HG03469 (cell line): ENCODE measurements around the gene LGALS7B.
"Not testable (repeated sequence)": the region's sequence is repeated elsewhere in the genome, so short reads cannot be mapped to it uniquely, and the experiment has no call there.

Experiments
- ATAC-seq: cut with Tn5 transposase; IDR thresholded peaks from one replicate; pipeline ENCODE4 v1.9.1; 2021; ENCODE audit warnings: mild to moderate bottlenecking, moderate library complexity, moderate number of reproducible peaks; ENCODE audit not compliant: unreplicated experiment

LGALS7B gene

GRCh38 chr19:38788478-38789243, at the start of gene LGALS7B:
Gene LGALS7B, plus strand, starts transcription at chr19:38789200. Its CDS starts 27 bp downstream, at chr19:38789227.
- no peak for ATAC-seq

- no peak for ATAC-seq
These were observed 49.4 kb upstream of the LGALS7B start for GRCh38 chr19:38739440-38740256.

GRCh38 chr19:38740257-38740592, 48.8 kb upstream of the LGALS7B start:
- no peak for ATAC-seq

- no peak for ATAC-seq
These were observed 48.1 kb upstream of the LGALS7B start for GRCh38 chr19:38740932-38741331.

GRCh38 chr19:38741670-38742069, 47.3 kb upstream of the LGALS7B start:
- no peak for ATAC-seq

- no peak for ATAC-seq
These were observed 46.7 kb upstream of the LGALS7B start for GRCh38 chr19:38742296-38742695.

GRCh38 chr19:38742906-38743305, 46.1 kb upstream of the LGALS7B start:
- ATAC-seq: no peak

GRCh38 chr19:38743394-38744297, 45.4 kb upstream of the LGALS7B start:
- no peak for ATAC-seq

- no peak for ATAC-seq
These were observed 44.7 kb upstream of the LGALS7B start, which contains the start of gene CAPN12 for GRCh38 chr19:38744298-38744681. Gene CAPN12, minus strand, starts transcription at chr19:38744474. Its CDS starts 309 bp downstream, at chr19:38744165.

- no peak for ATAC-seq
These were observed 44.1 kb upstream of the LGALS7B start for GRCh38 chr19:38744874-38745273.

GRCh38 chr19:38745316-38745715, 43.7 kb upstream of the LGALS7B start:
- no peak for ATAC-seq

- ATAC-seq: not testable (repeated sequence)
These were observed 35.2 kb upstream of the LGALS7B start for GRCh38 chr19:38753783-38754182.

- ATAC-seq: not testable (repeated sequence)
These were observed 34.8 kb upstream of the LGALS7B start for GRCh38 chr19:38754196-38754595.

GRCh38 chr19:38759590-38760003, 29.4 kb upstream of the LGALS7B start:
- no peak for ATAC-seq

- not testable (repeated sequence) for ATAC-seq
These were observed 28.0 kb upstream of the LGALS7B start for GRCh38 chr19:38760805-38761517.

- ATAC-seq: not testable (repeated sequence)
These were observed 27.1 kb upstream of the LGALS7B start for GRCh38 chr19:38761884-38762389.

- ATAC-seq: no peak
These were observed 25.2 kb upstream of the LGALS7B start for GRCh38 chr19:38763795-38764220.

- no peak for ATAC-seq
These were observed 23.8 kb upstream of the LGALS7B start for GRCh38 chr19:38765214-38765613.

GRCh38 chr19:38766276-38767047, 22.5 kb upstream of the LGALS7B start:
- ATAC-seq: no peak
